ENCODE measurements around the gene SMIM33.
A peak's percentile ranks its signal among the peaks of the same experiment; 100 is the strongest.
"Not testable (repeated sequence)": the region's sequence is repeated elsewhere in the genome, so short reads cannot be mapped to it uniquely, and the experiment has no call there.

Gene SMIM33

DNA sequence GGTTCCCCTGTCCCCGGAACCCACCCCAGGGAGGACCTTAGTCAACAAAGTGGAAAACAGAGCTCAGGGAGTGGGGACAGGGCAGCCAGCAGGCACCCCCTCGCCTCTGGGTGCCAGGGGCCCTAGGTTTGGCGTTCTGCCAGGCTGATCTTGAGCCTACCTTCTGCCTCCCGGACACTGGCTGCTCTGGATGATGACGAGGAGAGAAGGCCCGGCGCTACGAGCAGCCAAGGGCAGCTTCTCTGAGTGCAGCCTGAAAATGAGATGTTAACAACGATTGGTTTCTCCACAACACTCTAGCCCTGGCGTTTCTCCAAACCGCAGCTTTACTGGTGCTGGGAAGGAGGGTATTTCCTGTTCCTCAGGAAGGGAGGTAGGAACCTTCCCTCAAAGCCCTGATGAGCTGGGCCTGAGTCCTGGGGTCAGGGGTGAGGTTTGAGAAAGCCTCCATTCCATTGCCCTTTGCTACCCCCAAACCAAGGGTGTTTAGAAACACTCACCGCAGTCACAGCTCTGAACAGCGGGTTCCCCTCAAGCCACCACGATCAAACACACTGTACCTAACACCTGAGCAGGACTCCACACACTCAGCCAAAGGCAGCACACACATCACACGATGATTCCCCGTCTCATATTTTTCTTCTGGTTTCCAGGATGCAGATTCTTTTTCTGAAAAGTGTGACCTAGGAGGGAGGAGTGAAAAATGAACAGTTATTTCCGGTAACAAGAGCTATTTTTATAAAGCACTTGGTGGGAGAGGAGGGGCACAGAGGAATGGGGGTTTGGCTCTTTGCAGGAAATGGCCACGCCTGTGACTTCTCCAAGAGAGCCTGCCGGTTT, 11.5 kb downstream of the SMIM33 start, which contains the start of gene STING1:
TSS of gene STING1 (minus strand) at position 709 of the 840 bp plus-strand sequence. CDS start 1,054 bp downstream, outside the sequence.
- peak; percentile 51 for DNase-seq (ENCODE audit: low spot score)

DNA sequence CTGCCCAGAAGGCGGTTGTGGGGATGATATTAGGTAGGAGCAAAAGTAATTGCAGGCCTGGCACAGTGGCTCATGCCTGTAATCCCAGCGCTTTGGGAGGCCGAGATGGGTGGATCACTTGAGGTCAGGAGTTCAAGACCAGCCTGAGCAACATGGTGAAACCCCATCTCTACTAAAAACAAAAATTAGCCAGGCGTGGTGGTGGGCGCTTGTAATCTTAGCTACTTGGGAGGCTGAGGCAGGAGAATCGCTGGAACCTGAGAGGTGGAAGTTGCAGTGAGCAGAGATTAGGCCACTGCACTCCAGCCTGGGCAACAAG, 12.0 kb downstream of the SMIM33 start:
- DNase-seq (ENCODE audit: low spot score) = not testable (repeated sequence)

DNA sequence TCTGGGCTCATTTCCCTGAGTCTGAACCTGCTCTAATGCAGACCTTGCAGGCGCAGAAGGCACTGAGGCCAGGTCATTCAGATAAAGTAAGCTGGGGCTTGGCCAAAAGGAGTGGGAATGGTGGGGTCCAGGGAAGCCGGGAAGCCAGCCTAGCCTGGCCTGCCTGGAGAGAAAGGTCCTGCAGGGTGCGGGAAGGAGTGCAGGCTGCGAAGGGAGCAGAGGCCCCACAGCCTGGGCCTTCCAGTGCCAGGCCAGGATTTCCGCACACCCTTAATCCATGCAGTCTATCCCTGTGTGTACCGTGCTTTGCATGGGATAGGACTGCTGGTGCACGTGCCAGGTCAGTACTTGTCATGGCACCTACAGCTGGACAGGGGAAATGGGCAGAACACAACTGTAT, 15.4 kb downstream of the SMIM33 start:
- DNase-seq (ENCODE audit: low spot score) = no peak

DNA sequence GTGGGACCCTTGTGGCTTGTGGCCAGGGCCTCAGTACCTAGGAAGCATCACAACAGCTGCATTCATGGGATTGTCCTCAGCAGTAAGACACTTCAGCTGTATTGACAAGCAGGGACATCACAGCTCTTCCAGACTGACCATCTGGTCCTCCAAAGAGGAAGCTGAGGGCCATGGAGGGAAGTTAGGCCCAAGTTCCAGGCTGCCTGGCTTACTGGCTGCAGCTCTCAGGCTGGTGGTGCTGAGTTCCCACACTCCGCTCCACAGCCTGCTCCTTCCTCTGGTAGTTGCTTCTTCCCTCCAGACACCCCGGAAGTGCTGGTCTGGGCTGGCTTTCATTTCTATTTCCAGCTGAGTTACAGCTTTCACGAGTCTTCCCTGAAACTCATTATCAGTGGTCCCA, 17.5 kb downstream of the SMIM33 start:
- DNase-seq (ENCODE audit: low spot score) = peak; percentile 48

DNA sequence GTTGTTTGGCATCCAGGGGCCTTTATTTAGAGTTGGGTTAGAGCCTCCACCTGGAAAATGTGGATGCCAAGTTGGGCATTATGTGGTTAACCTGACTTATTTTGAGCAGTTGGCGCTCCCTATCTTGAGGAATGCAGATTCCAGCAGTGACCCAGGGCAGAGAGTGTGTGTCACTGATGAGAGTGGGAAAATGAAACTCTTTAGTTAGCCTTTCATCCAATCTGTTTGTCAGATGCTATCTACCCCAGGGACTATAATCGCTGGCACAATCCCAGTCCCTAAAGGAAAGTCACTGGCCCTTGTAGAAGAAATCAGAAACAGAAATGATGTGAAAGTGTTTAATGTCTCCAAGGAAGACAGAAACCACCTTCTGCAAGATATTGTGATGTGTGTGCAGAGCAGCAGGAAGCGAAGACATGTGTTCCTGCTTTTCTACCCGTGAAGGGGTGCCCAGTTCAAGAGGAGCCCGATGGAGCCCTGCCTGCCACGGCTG, 21.9 kb downstream of the SMIM33 start:
- DNase-seq (ENCODE audit: low spot score) = no peak

DNA sequence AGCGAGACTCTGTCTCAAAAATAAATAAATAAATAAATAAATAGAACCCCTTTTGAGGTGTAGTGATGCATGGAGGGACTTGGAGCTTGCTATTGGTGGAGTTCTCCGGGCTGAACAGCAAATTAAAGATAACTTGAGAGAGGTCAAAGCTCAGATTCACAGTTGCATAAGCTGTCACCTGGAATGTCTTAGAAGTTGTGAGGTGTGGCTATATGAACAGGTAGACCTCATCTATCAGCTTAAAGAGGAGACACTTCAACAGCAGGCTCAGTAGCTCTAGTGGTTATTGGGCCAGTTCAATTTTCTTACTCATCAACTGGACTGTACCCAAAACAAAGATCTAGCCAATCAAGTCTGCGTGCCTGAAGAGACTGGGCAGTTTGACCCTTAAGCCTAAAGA, 23.5 kb downstream of the SMIM33 start:
- DNase-seq (ENCODE audit: low spot score) = no peak

DNA sequence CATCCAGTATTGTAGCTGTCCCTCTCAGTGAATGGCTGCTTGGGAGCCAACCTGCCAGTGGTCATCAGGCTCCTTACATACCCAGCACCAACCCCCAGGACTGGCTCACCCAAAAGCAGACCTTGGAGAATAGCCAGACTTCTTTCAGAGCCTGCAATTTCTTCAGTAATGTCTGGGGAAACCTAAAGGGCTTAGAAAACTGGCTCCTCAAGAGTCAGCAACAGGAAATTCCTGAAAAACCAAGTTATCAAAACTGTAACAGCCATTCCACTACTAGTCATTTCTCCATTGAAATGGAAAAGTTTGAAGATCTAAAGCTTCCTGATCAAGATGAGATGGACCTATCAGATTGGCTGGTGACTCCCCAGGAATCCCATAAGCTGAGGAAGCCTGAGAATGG, 24.0 kb downstream of the SMIM33 start:
- no peak for DNase-seq (ENCODE audit: low spot score)

DNA sequence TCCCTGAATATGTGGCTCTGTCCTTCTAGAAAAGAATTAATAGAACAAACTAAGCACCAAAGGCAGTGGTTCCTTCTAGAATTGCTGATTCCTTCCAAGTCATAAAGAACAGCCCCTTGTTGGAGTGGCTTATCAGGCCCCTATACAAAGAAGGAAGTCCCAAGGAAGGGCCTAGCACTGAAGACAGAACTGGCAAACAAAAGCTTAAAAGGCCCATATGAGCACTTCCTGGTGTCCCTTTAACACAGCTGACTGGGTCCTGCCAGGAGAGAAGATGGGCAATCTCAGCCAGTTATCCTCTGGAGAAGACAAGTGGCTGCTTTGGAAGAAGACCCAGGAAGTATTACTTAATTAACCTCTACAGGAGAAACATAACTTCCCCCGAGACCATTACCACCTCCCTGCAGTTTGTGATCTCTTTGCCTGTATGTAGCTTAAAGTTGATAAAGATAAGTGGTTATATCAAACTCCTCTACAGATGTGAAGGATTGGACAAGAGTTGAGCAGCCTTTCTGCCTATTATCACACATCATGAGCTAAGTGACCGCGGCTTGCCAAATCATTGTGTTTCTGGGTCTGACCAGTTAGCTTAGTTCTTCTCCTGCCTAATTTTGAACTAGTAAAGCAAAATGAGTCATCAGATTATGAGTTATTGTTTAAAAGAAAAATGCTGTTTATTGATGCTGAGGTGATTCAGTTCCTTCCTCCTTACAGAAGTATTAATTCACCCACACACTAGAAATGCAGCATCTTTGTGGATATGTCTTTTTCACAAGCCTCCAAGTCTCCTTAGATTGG, 25.0 kb downstream of the SMIM33 start:
- no peak for DNase-seq (ENCODE audit: low spot score)

DNA sequence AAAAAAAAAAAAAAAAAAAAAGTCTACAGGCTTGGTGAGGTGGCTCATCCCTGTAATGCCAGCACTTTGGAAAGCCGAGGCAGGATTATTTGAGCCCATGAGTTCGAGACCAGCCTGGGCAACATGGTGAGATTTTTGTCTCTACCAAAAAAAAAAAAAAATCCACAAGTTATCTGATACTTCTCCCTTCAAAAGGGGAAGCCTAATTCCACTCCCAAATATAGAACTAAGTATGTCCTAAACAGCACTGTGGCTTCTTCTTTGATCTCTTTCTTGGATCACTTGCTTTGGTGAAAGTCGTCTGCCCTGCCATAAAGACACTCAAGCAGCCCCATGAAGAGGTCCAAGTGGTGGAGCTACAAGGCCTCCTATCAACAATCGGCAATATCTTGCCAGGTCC, 30.6 kb downstream of the SMIM33 start:
- DNase-seq (ENCODE audit: low spot score) = no peak

DNA sequence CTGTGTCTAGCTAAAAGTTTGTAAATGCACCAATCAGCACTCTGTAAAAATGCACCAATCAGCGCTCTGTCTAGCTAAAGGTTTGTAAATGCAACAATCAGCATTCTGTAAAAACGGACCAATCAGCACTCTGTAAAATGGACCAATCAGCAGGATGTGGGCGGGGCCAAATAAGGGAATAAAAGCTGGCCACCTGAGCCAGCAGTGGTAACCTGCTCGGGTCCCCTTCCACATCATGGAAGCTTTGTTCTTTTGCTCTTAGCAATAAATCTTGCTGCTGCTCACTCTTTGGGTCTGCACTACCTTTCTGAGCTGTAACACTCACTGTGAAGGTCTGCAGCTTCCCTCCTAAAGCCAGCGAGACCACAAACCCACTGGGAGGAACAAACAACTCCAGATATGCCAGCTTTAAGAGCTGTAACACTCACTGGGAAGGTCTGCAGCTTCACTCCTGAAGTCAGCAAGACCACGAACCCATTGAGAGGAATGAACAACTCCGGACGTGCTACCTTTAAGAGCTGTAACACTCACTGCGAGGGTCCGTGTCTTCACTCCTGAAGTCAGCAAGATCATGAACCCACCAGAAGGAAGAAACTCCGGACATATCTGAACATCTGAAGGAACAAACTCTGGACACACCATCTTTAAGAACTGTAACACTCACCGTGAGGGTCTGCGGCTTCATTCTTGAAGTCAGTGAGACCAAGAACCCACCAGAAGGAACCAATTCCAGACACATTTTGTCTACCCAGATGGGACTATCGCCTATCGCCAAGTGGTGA, 32.4 kb downstream of the SMIM33 start:
- DNase-seq (ENCODE audit: low spot score) = not testable (repeated sequence)

DNA sequence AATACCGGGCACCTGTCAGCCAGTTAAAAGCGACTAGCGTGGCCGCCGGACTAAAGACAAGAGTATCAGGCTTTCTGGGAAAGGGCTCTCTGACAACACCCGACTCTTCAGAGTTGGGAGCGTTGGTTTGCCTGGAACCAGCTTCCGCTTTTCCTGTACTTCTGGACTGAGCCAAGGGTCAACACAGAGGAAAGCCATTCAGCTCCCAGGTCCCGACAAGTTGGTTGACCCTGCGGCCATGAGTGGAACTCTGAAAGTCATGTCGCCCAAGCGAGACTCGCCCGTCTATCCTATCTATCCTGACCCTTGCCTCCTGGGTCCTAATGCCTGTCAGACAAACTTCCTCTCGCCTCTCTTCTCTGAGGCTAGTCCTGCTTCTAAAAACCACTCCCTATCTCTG, 33.1 kb downstream of the SMIM33 start:
- DNase-seq (ENCODE audit: low spot score) = not testable (repeated sequence)

DNA sequence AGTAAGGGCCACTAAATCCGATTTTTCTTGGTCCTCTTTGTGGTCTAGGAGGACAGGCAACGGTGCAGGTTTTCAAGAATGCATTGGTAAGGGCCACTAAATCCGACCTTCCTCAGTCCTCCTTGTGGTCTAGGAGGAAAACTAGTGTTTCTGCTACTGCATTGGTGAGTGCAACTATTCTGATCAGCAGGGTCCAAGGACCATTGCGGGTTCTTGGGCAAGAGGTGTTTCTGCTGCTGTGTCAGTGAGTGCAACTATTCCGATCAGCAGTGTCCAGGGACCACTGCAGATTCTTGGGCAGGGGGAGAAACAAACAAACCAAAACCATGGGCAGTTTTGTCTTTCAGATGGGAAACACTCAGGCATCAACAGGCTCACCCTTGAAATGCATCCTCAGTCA, 33.9 kb downstream of the SMIM33 start:
- not testable (repeated sequence) for DNase-seq (ENCODE audit: low spot score)

DNA sequence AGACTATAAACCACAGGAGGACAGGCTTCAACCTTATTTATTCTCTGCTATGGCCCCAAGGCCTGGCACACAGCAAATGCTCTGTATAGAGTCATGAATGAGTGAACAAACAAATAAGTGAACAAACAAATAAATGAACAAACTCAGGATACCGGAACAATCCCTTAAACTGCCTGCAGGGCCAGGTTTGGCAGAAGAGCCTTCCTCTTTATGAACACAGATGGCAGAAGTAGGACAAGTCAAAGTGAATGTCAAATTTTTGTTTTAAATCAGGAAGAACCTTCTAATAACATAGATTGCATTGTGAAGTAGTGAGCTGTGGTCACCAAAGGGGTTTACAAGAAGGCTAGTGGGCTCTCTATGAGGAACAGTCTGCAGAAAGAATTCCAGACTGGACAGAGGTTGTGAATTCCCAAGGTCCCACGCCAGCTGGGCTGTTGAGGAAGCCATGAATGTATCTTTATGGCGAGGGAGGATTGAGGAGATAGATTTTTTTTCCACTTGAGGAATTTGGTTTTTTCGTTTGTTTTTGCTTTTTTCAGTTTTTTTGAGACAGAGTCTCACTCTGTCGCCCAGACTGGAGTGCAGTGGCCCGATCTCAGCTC, 42.1 kb downstream of the SMIM33 start:
- no peak for DNase-seq (ENCODE audit: low spot score)

DNA sequence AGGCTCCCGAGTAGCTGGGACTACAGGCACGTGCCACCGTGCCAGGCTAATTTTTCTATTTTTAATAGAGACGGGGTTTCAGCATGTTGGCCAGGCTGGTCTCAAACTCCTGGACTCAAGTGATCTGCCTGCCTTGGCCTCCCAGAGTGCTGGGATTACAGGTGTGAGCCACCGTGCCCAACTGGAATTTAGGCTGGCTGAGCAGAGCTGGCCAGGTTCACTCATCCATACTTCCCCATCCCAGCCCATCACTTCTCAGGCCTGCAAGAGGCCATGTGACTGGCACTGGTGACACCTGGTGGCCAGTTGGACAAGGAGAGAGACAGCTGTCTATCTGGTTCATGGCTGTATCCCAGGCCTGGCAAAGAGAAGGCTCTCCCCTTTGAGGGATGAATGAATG, 42.6 kb downstream of the SMIM33 start:
- peak; percentile 70 for DNase-seq (ENCODE audit: low spot score)

DNA sequence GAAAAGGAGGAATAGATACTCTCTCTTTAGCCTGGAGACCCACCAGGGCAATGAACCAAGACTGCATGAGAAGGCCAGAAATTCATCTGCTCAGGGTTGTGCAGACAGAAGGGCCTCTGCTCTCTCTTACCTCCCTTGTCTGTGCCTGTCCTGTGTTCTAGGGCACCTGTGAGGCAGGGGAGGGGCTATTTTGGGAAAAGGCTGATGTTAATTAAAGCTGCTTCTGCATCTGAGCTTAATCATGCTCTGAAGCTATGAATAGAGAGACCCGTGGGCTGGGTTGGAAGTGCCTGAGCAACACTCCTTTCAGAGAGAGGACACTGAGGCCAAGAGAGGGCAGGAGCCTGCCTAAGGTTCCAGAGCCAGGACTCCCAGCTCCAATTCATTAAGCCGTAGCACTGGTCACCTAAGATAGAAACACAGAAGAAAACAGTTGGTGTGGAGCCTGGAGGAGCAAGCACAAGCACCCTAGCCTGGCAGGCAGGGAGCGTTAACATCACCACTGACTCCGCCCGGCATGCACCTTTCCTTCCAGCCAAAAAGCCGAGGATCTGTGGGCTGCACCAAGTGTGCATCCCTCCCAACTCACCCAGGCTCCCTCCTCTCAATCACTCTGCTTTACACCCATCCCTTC, 43.2 kb downstream of the SMIM33 start:
- DNase-seq (ENCODE audit: low spot score) = no peak

DNA sequence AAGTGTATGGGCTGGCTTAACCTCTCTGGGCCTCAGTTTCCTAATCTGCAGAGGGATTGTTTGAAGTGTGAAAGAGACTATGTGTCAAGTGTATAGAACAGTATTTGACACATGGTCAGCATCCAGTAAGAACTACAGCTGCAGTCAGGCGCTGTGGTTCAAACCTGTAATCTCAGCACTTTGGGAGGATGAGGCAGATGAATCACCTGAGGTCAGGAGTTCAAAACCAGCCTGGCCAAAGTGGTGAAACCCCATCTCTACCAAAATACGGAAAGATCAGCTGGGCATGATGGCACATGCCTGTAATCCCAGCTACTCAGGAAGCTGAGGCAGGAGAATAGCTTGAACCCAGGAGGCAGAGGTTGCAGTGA, 43.7 kb downstream of the SMIM33 start:
- no peak for DNase-seq (ENCODE audit: low spot score)

DNA sequence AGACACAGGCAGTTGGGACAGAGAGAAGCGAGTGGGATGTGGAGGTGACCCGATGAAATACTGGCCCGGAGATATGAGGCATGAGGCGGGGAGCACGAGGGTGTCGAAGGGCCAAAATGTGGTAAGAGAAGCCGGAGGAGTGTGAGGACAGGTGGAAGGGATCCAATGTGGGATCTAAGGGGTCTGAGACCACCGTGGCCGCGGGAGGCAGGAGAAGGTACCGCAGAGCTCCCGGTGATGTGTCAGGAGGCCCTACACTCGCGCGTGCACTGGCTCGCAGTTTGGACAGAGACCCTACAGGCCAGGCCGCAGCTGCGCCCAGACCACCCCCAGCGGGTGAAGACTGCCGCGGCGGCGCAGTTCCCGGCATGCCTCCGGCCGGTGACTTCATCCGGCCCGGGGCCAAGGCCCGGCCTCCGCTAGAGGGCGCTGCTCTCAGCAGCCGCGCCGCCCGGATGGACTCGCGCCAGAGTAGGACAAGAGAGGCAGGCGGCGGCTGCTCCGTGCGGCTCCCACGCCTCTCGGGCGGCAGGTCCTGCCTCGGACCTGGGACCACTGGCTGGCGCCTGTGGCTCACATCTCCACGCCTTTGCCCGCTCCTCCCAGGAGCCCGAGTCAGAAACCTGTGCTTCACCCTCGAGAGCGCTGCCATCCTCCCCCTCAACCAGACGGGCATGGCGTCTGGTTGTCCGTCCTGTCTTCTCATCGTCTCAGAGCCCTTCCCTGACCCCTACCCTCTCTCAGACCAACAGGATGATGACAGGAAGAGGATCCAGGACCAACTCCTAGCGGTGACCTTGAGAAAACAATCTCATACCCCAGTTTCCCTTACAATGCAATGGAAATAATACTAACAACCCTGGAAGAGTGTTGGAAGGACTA, 47.1 kb downstream of the SMIM33 start:
- peak; percentile 88 for DNase-seq (ENCODE audit: low spot score)

All from globus pallidus (tissue), 1 donor.